DND-41 (cell line): ENCODE measurements around the gene NFE2.
"Not testable (repeated sequence)": the region's sequence is repeated elsewhere in the genome, so short reads cannot be mapped to it uniquely, and the experiment has no call there.

Experiments used
- ATAC-seq: fragments of 200-7000 bp; cut with Tn5 transposase; 3 replicates; pipeline ENCODE4 v1.9.1; 2021; ENCODE audit warnings: low read depth; ENCODE audit not compliant: insufficient read depth
- DNase-seq: peaks from one replicate; pipeline ENCODE4 v3.0.0-alpha.2; 2020
- H2AFZ ChIP-seq: 2 replicates; pipeline ENCODE4 v1.6.0; 2012; ENCODE audit warnings: low read depth, low read length
- H3K27ac ChIP-seq: 2 replicates; pipeline ENCODE4 v1.5.1; 2012; ENCODE audit warnings: low read length, inconsistent platforms
- H3K27me3 ChIP-seq: fragments of 200-600 bp; sonication (generic); 2 replicates; pipeline ENCODE4 v1.6.0; 2012; ENCODE audit warnings: low read length, mild to moderate bottlenecking, inconsistent platforms; ENCODE audit not compliant: insufficient read depth, poor library complexity
- H3K36me3 ChIP-seq: 2 replicates; pipeline ENCODE4 v1.5.1; 2012; ENCODE audit warnings: low read length, inconsistent platforms; ENCODE audit not compliant: insufficient read depth
- H3K4me1 ChIP-seq: 2 replicates; pipeline ENCODE4 v1.5.1; 2012; ENCODE audit warnings: mild to moderate bottlenecking, low read length; ENCODE audit not compliant: insufficient read depth
- H3K4me2 ChIP-seq: 2 replicates; pipeline ENCODE4 v1.6.0; 2012; ENCODE audit warnings: mild to moderate bottlenecking, moderate library complexity, low read length, inconsistent platforms; ENCODE audit not compliant: insufficient read depth
- H3K4me3 ChIP-seq, 2 experiments: fragments of 200-600 bp in 1 of 2; shearing (Covaris generic) in 1 of 2; 2 replicates each; pipeline ENCODE4 v1.5.1; 2012 to 2016; ENCODE audit warnings: inconsistent platforms in 2 of 2, low read length in 2 of 2, mild to moderate bottlenecking in 2 of 2, low read depth in 1 of 2, moderate library complexity in 1 of 2
- H3K79me2 ChIP-seq: 2 replicates; pipeline ENCODE4 v1.6.0; 2012; ENCODE audit warnings: low read length, inconsistent platforms; ENCODE audit not compliant: insufficient read depth
- H3K9ac ChIP-seq: 2 replicates; pipeline ENCODE4 v1.6.0; 2012; ENCODE audit warnings: low read depth, mild to moderate bottlenecking, inconsistent platforms, low read length, moderate library complexity
- H3K9me3 ChIP-seq: 2 replicates; pipeline ENCODE4 v1.5.1; 2012; ENCODE audit warnings: low read length, moderate library complexity, mild to moderate bottlenecking, inconsistent platforms; ENCODE audit not compliant: insufficient read depth, severe bottlenecking
- H4K20me1 ChIP-seq: 2 replicates; pipeline ENCODE4 v1.6.0; 2012; ENCODE audit warnings: low read length; ENCODE audit not compliant: insufficient read depth
- CTCF ChIP-seq: IDR thresholded peaks from 2 replicates; pipeline ENCODE4 v1.5.1; 2012; ENCODE audit warnings: borderline replicate concordance, low read length, moderate library complexity, mild to moderate bottlenecking; ENCODE audit not compliant: poor library complexity, severe bottlenecking; ENCODE audit errors: extremely low read depth
- EZH2 ChIP-seq: IDR thresholded peaks from 3 replicates; pipeline ENCODE4 v1.6.1; 2012; ENCODE audit warnings: borderline replicate concordance, low read depth, mild to moderate bottlenecking, moderate library complexity, low read length, inconsistent platforms; ENCODE audit not compliant: severe bottlenecking

The NFE2 gene

GRCh38 chr12:54282949-54283593, 17.7 kb downstream of the NFE2 start:
- DNase-seq (no peak), ATAC-seq (no peak)
- Histone ChIP-seq H3K79me2 (peaks cover 66% of the 10 kb centered on the region), H3K9ac (peak overlapping the region; percentile 94), H3K9me3 (no peaks in the 10 kb centered on the region), H3K36me3 (peaks cover 83% of the 10 kb centered on the region), H3K27ac (0 out of 2 replicates have a peak overlapping the region, but pooled peaks have one; percentile 2), H3K4me3 (peak overlapping the region; percentile 1 to 70; a peak in 3 of 4 replicates), H3K4me2 (peak overlapping the region; percentile 64), H3K27me3 (no peaks in the 10 kb centered on the region), H4K20me1 (peaks cover 69% of the 10 kb centered on the region), H2AFZ (no peak overlapping the region), H3K4me1 (peaks cover 39% of the 10 kb centered on the region)
- TF ChIP-seq CTCF (no peak), EZH2 (no peak)

GRCh38 chr12:54281694-54282093, 19.1 kb downstream of the NFE2 start:
- peak overlapping the region; percentile 92 for H3K27ac ChIP-seq
- peaks cover 80% of the 10 kb centered on the region for H3K79me2 ChIP-seq
- H3K4me3 ChIP-seq: peak overlapping the region; percentile 70 to 74; a peak in 3 of 4 replicates
- H3K4me2 ChIP-seq: peak overlapping the region; percentile 64
- not testable (repeated sequence) for H2AFZ ChIP-seq, ATAC-seq, H3K27me3 ChIP-seq, H3K9me3 ChIP-seq, DNase-seq
- peaks cover 52% of the 10 kb centered on the region for H3K4me1 ChIP-seq
- H4K20me1 ChIP-seq: peaks cover 61% of the 10 kb centered on the region
- H3K36me3 ChIP-seq: peaks cover 82% of the 10 kb centered on the region
- H3K9ac ChIP-seq: peak overlapping the region; percentile 94

DNA sequence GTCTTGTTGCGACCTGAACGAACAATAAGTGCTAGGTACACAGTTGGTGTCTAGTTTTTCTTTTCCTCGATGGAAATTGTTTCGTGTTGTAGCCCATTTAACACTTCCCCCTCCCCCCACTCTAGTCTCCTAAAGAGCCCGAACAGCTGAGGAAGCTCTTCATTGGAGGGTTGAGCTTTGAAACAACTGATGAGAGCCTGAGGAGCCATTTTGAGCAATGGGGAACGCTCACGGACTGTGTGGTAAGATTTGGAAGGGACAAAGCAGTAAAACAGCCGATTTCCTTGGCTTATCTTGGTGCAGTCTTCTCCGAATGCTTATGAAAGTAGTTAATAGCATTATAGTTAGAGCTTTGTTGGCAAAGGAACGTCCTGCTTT, 19.6 kb downstream of the NFE2 start:
- peaks cover 56% of the 10 kb centered on the region for H4K20me1 ChIP-seq
- DNase-seq, H3K27me3 ChIP-seq, ATAC-seq, H3K9me3 ChIP-seq, H2AFZ ChIP-seq: not testable (repeated sequence)
- peak overlapping the region; percentile 94 for H3K9ac ChIP-seq
- peaks cover 57% of the 10 kb centered on the region for H3K4me1 ChIP-seq
- peak; percentile 2 for TF ChIP-seq CTCF
- peak overlapping the region; percentile 70 to 74 for H3K4me3 ChIP-seq
- H3K79me2 ChIP-seq: peaks cover 84% of the 10 kb centered on the region
- peak overlapping the region; percentile 92 for H3K27ac ChIP-seq
- H3K4me2 ChIP-seq: peak overlapping the region; percentile 64
- peaks cover 82% of the 10 kb centered on the region for H3K36me3 ChIP-seq

- peaks cover 82% of the 10 kb centered on the region for H3K36me3 ChIP-seq
- H2AFZ ChIP-seq: peak within 1 kb of the TSS; percentile 80
- H3K9me3 ChIP-seq: no peaks in the 10 kb centered on the region
- H3K27ac ChIP-seq: peak within 1 kb of the TSS; percentile 92
- TF ChIP-seq EZH2 (no peak), CTCF (peak; percentile 2)
- ATAC-seq (peak; percentile 84), DNase-seq (peak; percentile 99)
- H3K4me3 ChIP-seq: peak within 1 kb of the TSS; percentile 75 to 86
- H3K4me1 ChIP-seq: peaks cover 61% of the 10 kb centered on the region
- H3K79me2 ChIP-seq: peaks cover 86% of the 10 kb centered on the region
- H3K27me3 ChIP-seq: no peaks in the 10 kb centered on the region
- H3K4me2 ChIP-seq: peak within 1 kb of the TSS; percentile 64
- peaks cover 52% of the 10 kb centered on the region for H4K20me1 ChIP-seq
- H3K9ac ChIP-seq: peak within 1 kb of the TSS; percentile 94
Observed at GRCh38 chr12:54280468-54281260, 20.2 kb downstream of the NFE2 start, which contains the start of gene HNRNPA1. HNRNPA1 (plus strand) TSS chr12:54280726; CDS start chr12:54280808, 82 bp downstream.
